Mesenchymal stem cell (in vitro differentiated cells and primary cell): Measurements from ENCODE around the gene SHC3.
"Not testable (repeated sequence)": the region's sequence is repeated elsewhere in the genome, so short reads cannot be mapped to it uniquely, and the experiment has no call there.

Experiments
- DNase-seq: peaks from one replicate; pipeline ENCODE4 v3.0.0-alpha.2; 2013
- H2AFZ ChIP-seq: one replicate; pipeline ENCODE4 v1.6.1; 2013; ENCODE audit warnings: low read depth, mild to moderate bottlenecking, control low read depth, inconsistent platforms, low read length, moderate library complexity
- H2AK5ac ChIP-seq: 2 replicates; pipeline ENCODE4 v1.6.1; 2013; ENCODE audit warnings: low read length, moderate library complexity, mild to moderate bottlenecking, inconsistent platforms; ENCODE audit not compliant: severe bottlenecking
- H2BK120ac ChIP-seq: one replicate; pipeline ENCODE4 v1.6.1; 2013; ENCODE audit warnings: low read depth, mild to moderate bottlenecking, inconsistent platforms, low read length, moderate library complexity
- H2BK12ac ChIP-seq, 2 experiments: one replicate each; pipeline ENCODE4 v1.6.1; 2013; ENCODE audit warnings: inconsistent platforms in 2 of 2, low read length in 2 of 2, mild to moderate bottlenecking in 2 of 2, moderate library complexity in 2 of 2, control low read depth in 1 of 2
- H2BK15ac ChIP-seq: one replicate; pipeline ENCODE4 v1.6.1; 2013; ENCODE audit warnings: mild to moderate bottlenecking, low read depth, inconsistent platforms; ENCODE audit not compliant: poor library complexity, severe bottlenecking
- H2BK5ac ChIP-seq: 2 replicates; pipeline ENCODE4 v1.6.1; 2013; ENCODE audit warnings: low read depth, mild to moderate bottlenecking, low read length, control low read depth, inconsistent platforms; ENCODE audit not compliant: poor library complexity, severe bottlenecking
- H3K14ac ChIP-seq, 2 experiments: one replicate each; pipeline ENCODE4 v1.6.1; 2013; ENCODE audit warnings: inconsistent platforms in 2 of 2, low read length in 2 of 2, control low read depth in 1 of 2, mild to moderate bottlenecking in 1 of 2, moderate library complexity in 1 of 2
- H3K18ac ChIP-seq, 2 experiments: one replicate each; pipeline ENCODE4 v1.6.1; 2013; ENCODE audit warnings: inconsistent platforms in 2 of 2, low read length in 2 of 2, control low read depth in 1 of 2, low read depth in 1 of 2, mild to moderate bottlenecking in 1 of 2
- H3K23ac ChIP-seq, 2 experiments: one replicate each; pipeline ENCODE4 v1.6.1; 2013; ENCODE audit warnings: inconsistent platforms in 2 of 2, low read length in 2 of 2, mild to moderate bottlenecking in 2 of 2, moderate library complexity in 2 of 2, control low read depth in 1 of 2
- H3K27ac ChIP-seq: 2 replicates; pipeline ENCODE4 v1.5.1; 2013; ENCODE audit warnings: mild to moderate bottlenecking, moderate library complexity, low read length, control low read depth, inconsistent platforms; ENCODE audit not compliant: poor library complexity, severe bottlenecking
- H3K27me3 ChIP-seq, 2 experiments: 2 replicates each; pipeline versions ENCODE4 v1.6.1 to v1.7.0; 2013; ENCODE audit warnings: low read length in 2 of 2, mild to moderate bottlenecking in 2 of 2, moderate library complexity in 2 of 2, control low read depth in 1 of 2, inconsistent platforms in 1 of 2; ENCODE audit not compliant: control insufficient read depth in 1 of 2, insufficient read depth in 1 of 2
- H3K36me3 ChIP-seq, 2 experiments: 2 replicates each; pipeline versions ENCODE4 v1.6.1 to v1.7.0; 2013; ENCODE audit warnings: low read length in 2 of 2, control low read depth in 1 of 2, inconsistent platforms in 1 of 2, low read depth in 1 of 2, mild to moderate bottlenecking in 1 of 2; ENCODE audit not compliant: insufficient read depth in 2 of 2, control insufficient read depth in 1 of 2
- H3K4ac ChIP-seq, 2 experiments: one replicate each; pipeline ENCODE4 v1.6.1; 2013; ENCODE audit warnings: inconsistent platforms in 2 of 2, low read length in 2 of 2, mild to moderate bottlenecking in 2 of 2, moderate library complexity in 2 of 2, control low read depth in 1 of 2, low read depth in 1 of 2
- H3K4me1 ChIP-seq: 2 replicates; pipeline ENCODE4 v1.6.1; 2013; ENCODE audit warnings: low read depth, low read length, control low read depth; ENCODE audit not compliant: control insufficient read depth, insufficient read depth
- H3K4me2 ChIP-seq: 2 replicates; pipeline ENCODE4 v1.6.1; 2013; ENCODE audit warnings: low read length, mild to moderate bottlenecking, inconsistent platforms; ENCODE audit not compliant: poor library complexity, severe bottlenecking
- H3K4me3 ChIP-seq, 2 experiments: 2 replicates each; pipeline versions ENCODE4 v1.5.1 to v1.7.0; 2013; ENCODE audit warnings: low read length in 2 of 2, mild to moderate bottlenecking in 2 of 2, control low read depth in 1 of 2, low read depth in 1 of 2; ENCODE audit not compliant: insufficient read depth in 1 of 2
- H3K79me1 ChIP-seq: replicated peaks from 2 replicates; pipeline ENCODE4 v1.6.1; 2013; ENCODE audit warnings: mild to moderate bottlenecking, control low read depth, low read length, inconsistent platforms; ENCODE audit not compliant: poor library complexity, severe bottlenecking
- H3K9ac ChIP-seq: 2 replicates; pipeline ENCODE4 v1.7.0; 2013; ENCODE audit warnings: mild to moderate bottlenecking, low read length, moderate library complexity
- H3K9me3 ChIP-seq: 2 replicates; pipeline ENCODE4 v1.7.0; 2013; ENCODE audit warnings: mild to moderate bottlenecking, low read length; ENCODE audit not compliant: control insufficient read depth
- H4K8ac ChIP-seq: one replicate; pipeline ENCODE4 v1.6.1; 2013; ENCODE audit warnings: inconsistent platforms, mild to moderate bottlenecking, low read length, moderate library complexity
- H4K91ac ChIP-seq: one replicate; pipeline ENCODE4 v1.6.1; 2013; ENCODE audit warnings: mild to moderate bottlenecking, low read length, inconsistent platforms
- WGBS: methylation state at CpG from one replicate; pipeline ENCODE4 v1.1.7; 2013; ENCODE audit warnings: mixed read lengths; 5-methylcytosine and 5-hydroxymethylcytosine counted together

Gene SHC3

GRCh38 chr9:89209311-89209710, 30.7 kb upstream of the SHC3 start:
- H3K4me2 ChIP-seq, H2BK15ac ChIP-seq, H4K91ac ChIP-seq, H3K9me3 ChIP-seq, H3K27ac ChIP-seq, H3K18ac ChIP-seq, H3K4me1 ChIP-seq, H3K4ac ChIP-seq, H2AK5ac ChIP-seq, H3K36me3 ChIP-seq, DNase-seq, H3K14ac ChIP-seq, H2BK5ac ChIP-seq, H3K23ac ChIP-seq, H2AFZ ChIP-seq, H3K9ac ChIP-seq, H3K79me1 ChIP-seq, H4K8ac ChIP-seq, H2BK120ac ChIP-seq, H3K4me3 ChIP-seq, H2BK12ac ChIP-seq: not testable (repeated sequence)
- H3K27me3 ChIP-seq: peaks cover 0 to 12% of the 10 kb centered on the region in 2 experiments
- WGBS: 90% methylated on average over 17 of the region's 21 CpGs

GRCh38 chr9:89207026-89207425, 28.4 kb upstream of the SHC3 start:
- Histone ChIP-seq H3K36me3 (no peaks in the 10 kb centered on the region), H2BK120ac (no peak overlapping the region), H3K4ac (no peak overlapping the region), H2BK12ac (no peak overlapping the region), H3K9ac (no peak overlapping the region), H3K23ac (no peak overlapping the region), H3K18ac (no peak overlapping the region), H2BK15ac (no peak overlapping the region), H2AFZ (no peak overlapping the region), H3K9me3 (no peaks in the 10 kb centered on the region), H3K4me2 (no peak overlapping the region), H2AK5ac (no peak overlapping the region), H3K27ac (no peak overlapping the region), H2BK5ac (no peak overlapping the region), H3K79me1 (no peaks in the 10 kb centered on the region), H3K4me3 (no peak overlapping the region), H3K27me3 (peaks cover 0 to 12% of the 10 kb centered on the region in 2 experiments), H3K14ac (no peak overlapping the region), H3K4me1 (no peaks in the 10 kb centered on the region), H4K91ac (no peak overlapping the region), H4K8ac (no peak overlapping the region)
- 82% methylated on average over 4 of the region's 4 CpGs for WGBS
- DNase-seq: no peak

DNA sequence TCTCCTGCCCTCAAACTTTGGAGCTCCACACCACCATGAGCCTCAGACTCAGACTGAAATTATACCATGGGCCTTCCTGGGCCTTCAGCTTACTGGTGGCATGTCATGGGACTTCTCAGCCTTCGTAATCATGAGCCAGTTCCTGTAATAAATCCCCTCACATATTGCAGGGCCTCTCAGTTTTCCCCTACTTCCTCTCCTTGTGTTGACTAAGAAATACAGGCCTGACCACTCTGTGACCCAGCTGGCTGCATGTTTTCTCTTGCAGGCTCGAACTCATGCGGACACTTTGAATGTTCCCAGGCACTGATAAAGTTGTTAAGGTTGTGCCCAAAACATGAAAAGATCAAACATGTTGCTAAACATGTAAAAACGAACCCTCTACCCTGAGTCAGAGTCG, 26.2 kb upstream of the SHC3 start:
- Histone ChIP-seq H4K91ac (no peak overlapping the region), H3K4ac (no peak overlapping the region), H3K27ac (no peak overlapping the region), H3K23ac (no peak overlapping the region), H3K18ac (no peak overlapping the region), H2AK5ac (no peak overlapping the region), H2BK120ac (no peak overlapping the region), H3K14ac (no peak overlapping the region), H4K8ac (no peak overlapping the region), H3K27me3 (peaks cover 0 to 12% of the 10 kb centered on the region in 2 experiments), H3K9me3 (no peaks in the 10 kb centered on the region), H3K4me3 (no peak overlapping the region), H3K79me1 (no peaks in the 10 kb centered on the region), H3K4me2 (no peak overlapping the region), H2BK12ac (no peak overlapping the region), H2BK5ac (no peak overlapping the region), H3K36me3 (no peaks in the 10 kb centered on the region), H3K4me1 (no peaks in the 10 kb centered on the region), H2AFZ (no peak overlapping the region), H3K9ac (no peak overlapping the region), H2BK15ac (no peak overlapping the region)
- no peak for DNase-seq
- WGBS: 68% methylated on average over 5 of the region's 5 CpGs

- no peak overlapping the region for H4K8ac ChIP-seq
- no peaks in the 10 kb centered on the region for H3K36me3 ChIP-seq
- H2BK12ac ChIP-seq: no peak overlapping the region
- H3K9ac ChIP-seq: no peak overlapping the region
- no peak overlapping the region for H3K4me3 ChIP-seq
- 43% methylated on average over 1 of the region's 5 CpGs for WGBS
- no peak overlapping the region for H3K27ac ChIP-seq
- H2AFZ ChIP-seq: no peak overlapping the region
- no peak overlapping the region for H3K14ac ChIP-seq
- H3K27me3 ChIP-seq: no peaks in the 10 kb centered on the region
- H2BK15ac ChIP-seq: no peak overlapping the region
- H4K91ac ChIP-seq: no peak overlapping the region
- no peak overlapping the region for H2BK5ac ChIP-seq
- H2AK5ac ChIP-seq: no peak overlapping the region
- H3K4me2 ChIP-seq: no peak overlapping the region
- H3K23ac ChIP-seq: no peak overlapping the region
- H3K79me1 ChIP-seq: no peaks in the 10 kb centered on the region
- H3K9me3 ChIP-seq: peaks cover 25% of the 10 kb centered on the region
- H3K4me1 ChIP-seq: no peaks in the 10 kb centered on the region
- H3K4ac ChIP-seq: no peak overlapping the region
- DNase-seq: no peak
- H3K18ac ChIP-seq: no peak overlapping the region
- no peak overlapping the region for H2BK120ac ChIP-seq
These were observed 16.6 kb upstream of the SHC3 start for GRCh38 chr9:89195131-89195797.
